DOHH2 (cell line): ENCODE measurements around the gene MAD2L1BP.

Experiments
- H3F3A ChIP-seq: fragments of 200-600 bp; sonication (generic), shearing (Covaris generic); 2 replicates; pipeline ENCODE4 v1.6.0; 2016; ENCODE audit warnings: antibody characterized with exemption, mild to moderate bottlenecking; ENCODE audit not compliant: control insufficient read depth, insufficient read depth
- H3K27ac ChIP-seq: fragments of 200-600 bp; sonication (generic); 2 replicates; pipeline ENCODE4 v1.5.1; 2014; ENCODE audit warnings: low read depth, mild to moderate bottlenecking, low read length, moderate library complexity
- H3K27me3 ChIP-seq: fragments of 200-600 bp; sonication (generic); 2 replicates; pipeline ENCODE4 v1.6.1; 2014; ENCODE audit warnings: mild to moderate bottlenecking, low read length, mixed read lengths; ENCODE audit not compliant: control insufficient read depth
- H3K36me3 ChIP-seq: fragments of 200-600 bp; sonication (generic); 2 replicates; pipeline ENCODE4 v1.6.1; 2014; ENCODE audit warnings: mild to moderate bottlenecking, low read length, moderate library complexity, mixed read lengths; ENCODE audit not compliant: control insufficient read depth
- H3K4me1 ChIP-seq: fragments of 200-600 bp; sonication (generic); 2 replicates; pipeline ENCODE4 v1.6.1; 2014; ENCODE audit warnings: mild to moderate bottlenecking, low read length, mixed read lengths; ENCODE audit not compliant: control insufficient read depth
- H3K4me2 ChIP-seq: fragments of 200-600 bp; sonication (generic); 2 replicates; pipeline ENCODE4 v1.6.0; 2014; ENCODE audit warnings: mild to moderate bottlenecking, low read length, moderate library complexity
- H3K4me3 ChIP-seq: fragments of 200-600 bp; sonication (generic); 2 replicates; pipeline ENCODE4 v1.5.1; 2014; ENCODE audit warnings: mild to moderate bottlenecking, low read length, mixed read lengths
- H3K79me2 ChIP-seq: fragments of 200-600 bp; sonication (generic); 2 replicates; pipeline ENCODE4 v1.6.1; 2014; ENCODE audit warnings: mild to moderate bottlenecking, low read length, mixed read lengths; ENCODE audit not compliant: control insufficient read depth
- H3K9me2 ChIP-seq: fragments of 200-600 bp; sonication (generic); replicated peaks from 2 replicates; pipeline ENCODE4 v1.6.1; 2014; ENCODE audit warnings: mild to moderate bottlenecking, low read length, mixed read lengths; ENCODE audit not compliant: control insufficient read depth
- H3K9me3 ChIP-seq: fragments of 200-600 bp; sonication (generic); 2 replicates; pipeline ENCODE4 v1.6.1; 2014; ENCODE audit warnings: antibody characterized with exemption, low read length, mixed read lengths; ENCODE audit not compliant: control insufficient read depth, insufficient read depth
- H4K20me1 ChIP-seq: fragments of 200-600 bp; sonication (generic); 2 replicates; pipeline ENCODE4 v1.6.0; 2014; ENCODE audit warnings: low read depth, mild to moderate bottlenecking, antibody characterized with exemption, low read length, moderate library complexity; ENCODE audit not compliant: control insufficient read depth, insufficient read depth
- EZH2phosphoT487 ChIP-seq: fragments of 200-600 bp; sonication (generic); IDR thresholded peaks from 2 replicates; pipeline ENCODE4 v1.6.1; 2017; ENCODE audit warnings: borderline replicate concordance, mild to moderate bottlenecking, antibody characterized with exemption, low read length, moderate library complexity, mixed read lengths
- TF ChIP-seq, protein P1 (sequence below): fragments of 200-600 bp; sonication (generic); IDR thresholded peaks from one replicate; pipeline ENCODE4 v1.5.1; 2014; ENCODE audit warnings: antibody characterized with exemption, mild to moderate bottlenecking, low read depth, low read length; ENCODE audit not compliant: poor library complexity, severe bottlenecking

MAD2L1BP gene

DNA sequence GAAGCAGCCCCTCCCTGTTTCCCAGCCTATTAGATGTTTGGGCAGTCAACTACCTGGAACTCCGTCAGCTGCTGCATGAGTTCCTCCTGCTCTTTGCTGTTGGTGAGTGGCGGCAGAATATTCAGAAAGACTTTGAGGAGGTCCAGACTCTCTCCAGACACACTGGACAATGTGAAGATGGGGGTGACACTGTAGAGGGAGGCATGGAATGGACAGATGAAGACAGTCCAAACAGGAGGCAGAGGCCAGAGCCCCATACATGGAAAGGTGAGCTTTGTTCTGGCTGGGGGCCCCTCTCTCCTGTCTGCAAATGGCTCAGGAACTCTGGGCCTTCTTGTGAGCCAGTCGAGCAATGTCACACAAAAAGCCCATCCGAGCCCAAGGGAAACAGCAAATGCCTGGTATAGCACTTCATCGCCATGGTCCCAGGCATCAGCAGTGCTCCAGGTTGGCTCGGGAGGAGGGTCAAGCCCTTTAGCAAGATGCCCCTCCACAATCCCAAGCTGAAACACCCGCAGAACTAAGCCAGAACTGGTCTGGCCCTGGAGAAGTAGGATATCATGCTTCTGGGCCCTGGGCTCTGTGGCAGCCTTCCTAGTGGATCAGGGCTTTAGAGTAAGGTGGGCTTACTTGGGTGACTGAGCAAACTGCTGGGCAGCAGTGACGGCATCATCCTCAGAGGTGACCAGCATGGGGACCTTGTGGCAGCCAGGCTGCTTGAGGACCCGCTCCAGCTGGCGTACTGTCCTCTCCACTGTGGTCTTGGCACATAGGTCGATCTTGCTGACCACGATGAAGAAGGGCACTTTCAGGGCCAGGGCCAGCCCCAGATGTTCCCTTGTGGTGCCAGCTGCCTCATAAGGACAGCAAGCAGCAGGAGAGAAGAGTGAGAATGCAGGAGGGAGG lies 11.5 kb upstream of the MAD2L1BP start:
- Histone ChIP-seq H3K27ac (no peak overlapping the region), H3F3A (peaks cover 17% of the 10 kb centered on the region), H3K4me1 (peaks cover 12% of the 10 kb centered on the region), H3K4me3 (no peak overlapping the region), H3K36me3 (peaks cover 88% of the 10 kb centered on the region), H3K9me2 (no peaks in the 10 kb centered on the region), H3K79me2 (peaks cover 24% of the 10 kb centered on the region), H4K20me1 (no peaks in the 10 kb centered on the region), H3K27me3 (no peaks in the 10 kb centered on the region), H3K9me3 (no peaks in the 10 kb centered on the region), H3K4me2 (no peak overlapping the region)
- TF ChIP-seq EZH2phosphoT487, result no peak
- TF ChIP-seq, protein P1, sequence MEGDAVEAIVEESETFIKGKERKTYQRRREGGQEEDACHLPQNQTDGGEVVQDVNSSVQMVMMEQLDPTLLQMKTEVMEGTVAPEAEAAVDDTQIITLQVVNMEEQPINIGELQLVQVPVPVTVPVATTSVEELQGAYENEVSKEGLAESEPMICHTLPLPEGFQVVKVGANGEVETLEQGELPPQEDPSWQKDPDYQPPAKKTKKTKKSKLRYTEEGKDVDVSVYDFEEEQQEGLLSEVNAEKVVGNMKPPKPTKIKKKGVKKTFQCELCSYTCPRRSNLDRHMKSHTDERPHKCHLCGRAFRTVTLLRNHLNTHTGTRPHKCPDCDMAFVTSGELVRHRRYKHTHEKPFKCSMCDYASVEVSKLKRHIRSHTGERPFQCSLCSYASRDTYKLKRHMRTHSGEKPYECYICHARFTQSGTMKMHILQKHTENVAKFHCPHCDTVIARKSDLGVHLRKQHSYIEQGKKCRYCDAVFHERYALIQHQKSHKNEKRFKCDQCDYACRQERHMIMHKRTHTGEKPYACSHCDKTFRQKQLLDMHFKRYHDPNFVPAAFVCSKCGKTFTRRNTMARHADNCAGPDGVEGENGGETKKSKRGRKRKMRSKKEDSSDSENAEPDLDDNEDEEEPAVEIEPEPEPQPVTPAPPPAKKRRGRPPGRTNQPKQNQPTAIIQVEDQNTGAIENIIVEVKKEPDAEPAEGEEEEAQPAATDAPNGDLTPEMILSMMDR, result no peak

DNA sequence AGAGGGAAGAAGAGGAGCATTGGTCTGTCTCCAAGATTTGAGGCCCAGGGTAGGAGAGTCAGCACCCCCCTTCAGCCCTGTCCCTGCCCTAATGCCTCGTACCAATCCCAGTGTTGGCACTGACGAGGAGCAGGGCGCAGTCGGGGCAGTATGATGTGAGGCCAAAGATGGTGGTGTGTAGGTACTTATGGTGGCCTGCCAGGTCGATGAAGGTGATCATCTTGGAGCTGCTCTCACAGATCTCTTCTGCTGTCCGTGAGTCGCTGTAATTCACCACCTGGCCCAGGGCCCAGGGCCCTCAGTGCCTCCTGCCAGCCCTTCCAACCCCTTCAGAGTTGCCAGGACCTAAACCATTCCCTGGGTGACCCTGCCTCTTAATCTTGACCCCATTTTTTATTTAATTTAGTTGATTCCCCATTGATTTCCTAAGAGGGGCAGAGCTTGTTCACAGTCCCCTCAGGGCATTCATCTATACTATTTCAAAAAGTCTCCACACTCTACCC lies 10.8 kb upstream of the MAD2L1BP start:
- Histone ChIP-seq H3K9me2 (no peaks in the 10 kb centered on the region), H3K27me3 (no peaks in the 10 kb centered on the region), H3K4me3 (no peak overlapping the region), H3K4me2 (no peak overlapping the region), H3K9me3 (no peaks in the 10 kb centered on the region), H3F3A (peaks cover 10% of the 10 kb centered on the region), H4K20me1 (no peaks in the 10 kb centered on the region), H3K27ac (no peak overlapping the region), H3K4me1 (peaks cover 16% of the 10 kb centered on the region), H3K36me3 (peaks cover 83% of the 10 kb centered on the region), H3K79me2 (peaks cover 24% of the 10 kb centered on the region)
- TF ChIP-seq, protein P1, result no peak
- TF ChIP-seq EZH2phosphoT487, result no peak

DNA sequence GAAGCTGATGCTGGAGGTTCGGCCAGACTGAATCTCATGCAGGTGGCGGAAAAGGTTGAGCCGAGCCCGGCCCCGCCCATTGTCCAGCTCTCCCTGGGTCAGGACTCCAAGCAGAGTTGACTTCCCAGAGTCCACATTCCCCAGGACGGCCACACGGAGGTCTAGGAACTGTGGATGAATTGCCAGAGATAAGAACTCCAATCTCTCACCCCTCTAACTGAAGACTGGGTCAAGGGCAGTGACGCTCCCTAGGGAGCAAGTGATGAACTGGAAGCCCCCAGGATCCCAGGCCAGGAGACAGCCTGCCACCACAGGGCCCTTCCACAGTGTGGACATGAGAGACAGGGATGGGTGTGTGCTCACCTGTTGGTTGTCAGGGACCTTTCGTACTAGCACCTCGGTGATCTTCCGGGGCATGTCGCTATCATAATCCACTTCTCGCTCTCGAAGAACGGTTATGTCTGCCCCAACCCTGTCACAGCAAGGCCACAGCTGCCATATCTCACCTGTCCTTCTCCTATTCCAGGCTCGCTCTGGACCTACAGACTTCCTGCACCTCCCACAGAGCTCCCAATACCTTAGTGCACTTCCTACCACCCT lies 10.1 kb upstream of the MAD2L1BP start:
- no peak overlapping the region for H3K4me2 ChIP-seq
- no peaks in the 10 kb centered on the region for H3K9me3 ChIP-seq
- H3K4me3 ChIP-seq, result no peak overlapping the region
- H4K20me1 ChIP-seq, result no peaks in the 10 kb centered on the region
- peaks cover 21% of the 10 kb centered on the region for H3K4me1 ChIP-seq
- no peaks in the 10 kb centered on the region for H3K27me3 ChIP-seq
- H3K9me2 ChIP-seq, result no peaks in the 10 kb centered on the region
- peaks cover 24% of the 10 kb centered on the region for H3K79me2 ChIP-seq
- peaks cover 5% of the 10 kb centered on the region; the same call in 1 of the 2 replicates for H3F3A ChIP-seq
- TF ChIP-seq EZH2phosphoT487, result no peak
- TF ChIP-seq, protein P1, result no peak
- H3K27ac ChIP-seq, result no peak overlapping the region
- peaks cover 79% of the 10 kb centered on the region for H3K36me3 ChIP-seq
